Neural cell (in vitro differentiated cells): Measurements from ENCODE around the gene TMEM79. TPM values are rescaled to one million over a fixed set of nuclear protein-coding genes. Genes with fewer than 3 reads are reported as not detected.

ENCODE experiments used
- H2AFZ ChIP-seq: fragments of 200-600, 300-800 bp; sonication (generic), shearing (Covaris generic); 2 replicates; pipeline ENCODE4 v1.6.0; 2014; ENCODE audit warnings: low read depth, mild to moderate bottlenecking, antibody characterized with exemption, low read length, moderate library complexity
- H3F3A ChIP-seq: fragments of 200-600 bp; shearing (Covaris generic); 2 replicates; pipeline ENCODE4 v1.6.1; 2016; ENCODE audit warnings: mild to moderate bottlenecking, moderate library complexity, mixed read lengths, antibody characterized with exemption, low read length; ENCODE audit not compliant: insufficient read depth, poor library complexity, severe bottlenecking
- H3K27ac ChIP-seq: fragments of 200-600, 300-800 bp; sonication (generic), shearing (Covaris generic); 2 replicates; pipeline ENCODE4 v1.5.1; 2014; ENCODE audit warnings: mild to moderate bottlenecking, low read length, moderate library complexity
- H3K27me3 ChIP-seq: fragments of 300-800, 200-600 bp; sonication (generic), shearing (Covaris generic); 2 replicates; pipeline ENCODE4 v1.6.0; 2014; ENCODE audit warnings: mild to moderate bottlenecking, low read depth, low read length, moderate library complexity; ENCODE audit not compliant: insufficient read depth
- H3K36me3 ChIP-seq: fragments of 300-800, 200-600 bp; sonication (generic), shearing (Covaris generic); 2 replicates; pipeline ENCODE4 v1.5.1; 2014; ENCODE audit warnings: mild to moderate bottlenecking, antibody characterized with exemption, low read length, moderate library complexity; ENCODE audit not compliant: insufficient read depth
- H3K4me2 ChIP-seq: fragments of 300-800, 200-600 bp; sonication (generic), shearing (Covaris generic); 2 replicates; pipeline ENCODE4 v1.6.0; 2014; ENCODE audit warnings: mild to moderate bottlenecking, low read length
- H3K4me3 ChIP-seq: fragments of 300-800, 200-600 bp; sonication (generic), shearing (Covaris generic); 2 replicates; pipeline ENCODE4 v1.5.1; 2014; ENCODE audit warnings: mild to moderate bottlenecking, low read length, moderate library complexity
- H3K79me2 ChIP-seq: fragments of 200-600 bp; shearing (Covaris generic); replicated peaks from 2 replicates; pipeline ENCODE4 v1.6.0; 2014; ENCODE audit warnings: mild to moderate bottlenecking, low read length, moderate library complexity; ENCODE audit not compliant: insufficient read depth
- H3K9ac ChIP-seq: fragments of 300-800, 200-600 bp; sonication (generic), shearing (Covaris generic); 2 replicates; pipeline ENCODE4 v1.6.1; 2016; ENCODE audit warnings: mild to moderate bottlenecking, low read length, mixed read lengths
- H3K9me2 ChIP-seq: fragments of 200-600 bp; shearing (Covaris generic); 2 replicates; pipeline ENCODE4 v1.6.1; 2016; ENCODE audit warnings: mild to moderate bottlenecking, low read length, mixed read lengths; ENCODE audit not compliant: insufficient read depth
- H3K9me3 ChIP-seq: fragments of 200-600, 300-800 bp; sonication (generic), shearing (Covaris generic); 2 replicates; pipeline ENCODE4 v1.6.1; 2016; ENCODE audit warnings: mild to moderate bottlenecking, mixed run types, low read length, moderate library complexity, mixed read lengths
- H4K20me1 ChIP-seq: fragments of 200-600 bp; shearing (Covaris generic); 2 replicates; pipeline ENCODE4 v1.6.1; 2016; ENCODE audit warnings: mild to moderate bottlenecking, mixed run types; ENCODE audit not compliant: insufficient read depth
- EP300 ChIP-seq: fragments of 450-650 bp; conservative IDR thresholded peaks from 2 replicates; pipeline ENCODE4 v1.6.1; 2014; ENCODE audit warnings: antibody characterized with exemption, mild to moderate bottlenecking, moderate library complexity; ENCODE audit not compliant: poor library complexity, severe bottlenecking
- EZH2 ChIP-seq: fragments of 200-600, 300-800 bp; shearing (Covaris generic), sonication (generic); IDR thresholded peaks from 2 replicates; pipeline ENCODE4 v1.6.1; 2014; ENCODE audit warnings: antibody characterized with exemption, low read length, borderline replicate concordance, mild to moderate bottlenecking; ENCODE audit not compliant: insufficient read depth, poor library complexity, severe bottlenecking
- MXI1 ChIP-seq: fragments of 450-650 bp; conservative IDR thresholded peaks from 2 replicates; pipeline ENCODE4 v1.6.1; 2014; ENCODE audit warnings: antibody characterized with exemption, mild to moderate bottlenecking; ENCODE audit not compliant: poor library complexity, severe bottlenecking
- POLR2AphosphoS5 ChIP-seq: IDR thresholded peaks from 2 replicates; pipeline ENCODE4 v1.6.1; 2012
- RAD21 ChIP-seq: fragments of 450-650 bp; conservative IDR thresholded peaks from 2 replicates; pipeline ENCODE4 v1.6.1; 2014; ENCODE audit warnings: antibody characterized with exemption, mild to moderate bottlenecking, moderate library complexity
- SMC3 ChIP-seq: fragments of 450-650 bp; conservative IDR thresholded peaks from 2 replicates; pipeline ENCODE4 v1.6.1; 2014; ENCODE audit warnings: antibody characterized with exemption, mild to moderate bottlenecking, moderate library complexity; ENCODE audit not compliant: poor library complexity
- TAF1 ChIP-seq: IDR thresholded peaks from 2 replicates; pipeline ENCODE4 v1.6.1; 2012; ENCODE audit warnings: low read depth
- polyA plus RNA-seq: library from polyadenylated mRNA; depleted of rRNA; stranded (reverse); fragments of >200 nt; gene quantifications from 2 replicates; pipeline ENCODE4 v1.2.3, GENCODE V29; 2014
- TF ChIP-seq, protein P1 (sequence below): IDR thresholded peaks from 2 replicates; pipeline ENCODE4 v1.6.1; 2012; ENCODE audit warnings: borderline replicate concordance
- TF ChIP-seq, protein P2 (sequence below): fragments of 450-650 bp; IDR thresholded peaks from 2 replicates; pipeline ENCODE4 v1.5.1; 2014; ENCODE audit warnings: antibody characterized with exemption, mild to moderate bottlenecking, moderate library complexity; ENCODE audit not compliant: poor library complexity, severe bottlenecking

TMEM79 gene
- polyA plus RNA-seq, 1 donor from 2014 or later = 6.8 TPM

DNA sequence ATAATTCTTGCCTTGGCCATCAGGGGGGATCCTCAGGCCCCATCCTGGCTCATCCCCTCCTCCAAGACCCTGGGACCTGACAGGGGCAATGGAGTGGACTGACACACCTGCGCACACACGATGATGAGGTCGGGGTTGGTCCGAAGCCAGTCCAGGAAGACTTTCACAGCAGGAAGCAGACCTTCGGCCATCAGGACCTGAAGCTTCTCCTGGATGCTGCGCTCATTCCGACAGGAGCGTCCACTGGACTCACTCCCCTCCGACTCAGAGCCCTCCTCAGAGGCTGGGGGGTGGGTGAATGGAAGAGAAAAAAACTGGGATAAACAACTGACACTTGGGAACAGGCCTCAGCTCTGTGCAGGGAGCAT, 20.9 kb upstream of the TMEM79 start:
- Histone ChIP-seq H3K27ac (no peak overlapping the region), H3F3A (no peaks in the 10 kb centered on the region), H4K20me1 (no peaks in the 10 kb centered on the region), H3K4me2 (no peak overlapping the region), H3K9me3 (no peaks in the 10 kb centered on the region), H3K79me2 (no peaks in the 10 kb centered on the region), H2AFZ (no peak overlapping the region), H3K9ac (no peak overlapping the region), H3K36me3 (peaks cover 4% of the 10 kb centered on the region), H3K27me3 (no peaks in the 10 kb centered on the region), H3K4me3 (no peak overlapping the region), H3K9me2 (no peaks in the 10 kb centered on the region)
- no peak for TF ChIP-seq MXI1
- no peak for TF ChIP-seq EZH2
- TF ChIP-seq, protein P1, sequence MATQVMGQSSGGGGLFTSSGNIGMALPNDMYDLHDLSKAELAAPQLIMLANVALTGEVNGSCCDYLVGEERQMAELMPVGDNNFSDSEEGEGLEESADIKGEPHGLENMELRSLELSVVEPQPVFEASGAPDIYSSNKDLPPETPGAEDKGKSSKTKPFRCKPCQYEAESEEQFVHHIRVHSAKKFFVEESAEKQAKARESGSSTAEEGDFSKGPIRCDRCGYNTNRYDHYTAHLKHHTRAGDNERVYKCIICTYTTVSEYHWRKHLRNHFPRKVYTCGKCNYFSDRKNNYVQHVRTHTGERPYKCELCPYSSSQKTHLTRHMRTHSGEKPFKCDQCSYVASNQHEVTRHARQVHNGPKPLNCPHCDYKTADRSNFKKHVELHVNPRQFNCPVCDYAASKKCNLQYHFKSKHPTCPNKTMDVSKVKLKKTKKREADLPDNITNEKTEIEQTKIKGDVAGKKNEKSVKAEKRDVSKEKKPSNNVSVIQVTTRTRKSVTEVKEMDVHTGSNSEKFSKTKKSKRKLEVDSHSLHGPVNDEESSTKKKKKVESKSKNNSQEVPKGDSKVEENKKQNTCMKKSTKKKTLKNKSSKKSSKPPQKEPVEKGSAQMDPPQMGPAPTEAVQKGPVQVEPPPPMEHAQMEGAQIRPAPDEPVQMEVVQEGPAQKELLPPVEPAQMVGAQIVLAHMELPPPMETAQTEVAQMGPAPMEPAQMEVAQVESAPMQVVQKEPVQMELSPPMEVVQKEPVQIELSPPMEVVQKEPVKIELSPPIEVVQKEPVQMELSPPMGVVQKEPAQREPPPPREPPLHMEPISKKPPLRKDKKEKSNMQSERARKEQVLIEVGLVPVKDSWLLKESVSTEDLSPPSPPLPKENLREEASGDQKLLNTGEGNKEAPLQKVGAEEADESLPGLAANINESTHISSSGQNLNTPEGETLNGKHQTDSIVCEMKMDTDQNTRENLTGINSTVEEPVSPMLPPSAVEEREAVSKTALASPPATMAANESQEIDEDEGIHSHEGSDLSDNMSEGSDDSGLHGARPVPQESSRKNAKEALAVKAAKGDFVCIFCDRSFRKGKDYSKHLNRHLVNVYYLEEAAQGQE = no peak
- TF ChIP-seq TAF1 = no peak
- TF ChIP-seq SMC3 = no peak
- TF ChIP-seq EP300 = no peak
- no peak for TF ChIP-seq RAD21
- TF ChIP-seq POLR2AphosphoS5 = no peak
- TF ChIP-seq, protein P2, sequence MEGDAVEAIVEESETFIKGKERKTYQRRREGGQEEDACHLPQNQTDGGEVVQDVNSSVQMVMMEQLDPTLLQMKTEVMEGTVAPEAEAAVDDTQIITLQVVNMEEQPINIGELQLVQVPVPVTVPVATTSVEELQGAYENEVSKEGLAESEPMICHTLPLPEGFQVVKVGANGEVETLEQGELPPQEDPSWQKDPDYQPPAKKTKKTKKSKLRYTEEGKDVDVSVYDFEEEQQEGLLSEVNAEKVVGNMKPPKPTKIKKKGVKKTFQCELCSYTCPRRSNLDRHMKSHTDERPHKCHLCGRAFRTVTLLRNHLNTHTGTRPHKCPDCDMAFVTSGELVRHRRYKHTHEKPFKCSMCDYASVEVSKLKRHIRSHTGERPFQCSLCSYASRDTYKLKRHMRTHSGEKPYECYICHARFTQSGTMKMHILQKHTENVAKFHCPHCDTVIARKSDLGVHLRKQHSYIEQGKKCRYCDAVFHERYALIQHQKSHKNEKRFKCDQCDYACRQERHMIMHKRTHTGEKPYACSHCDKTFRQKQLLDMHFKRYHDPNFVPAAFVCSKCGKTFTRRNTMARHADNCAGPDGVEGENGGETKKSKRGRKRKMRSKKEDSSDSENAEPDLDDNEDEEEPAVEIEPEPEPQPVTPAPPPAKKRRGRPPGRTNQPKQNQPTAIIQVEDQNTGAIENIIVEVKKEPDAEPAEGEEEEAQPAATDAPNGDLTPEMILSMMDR = no peak

DNA sequence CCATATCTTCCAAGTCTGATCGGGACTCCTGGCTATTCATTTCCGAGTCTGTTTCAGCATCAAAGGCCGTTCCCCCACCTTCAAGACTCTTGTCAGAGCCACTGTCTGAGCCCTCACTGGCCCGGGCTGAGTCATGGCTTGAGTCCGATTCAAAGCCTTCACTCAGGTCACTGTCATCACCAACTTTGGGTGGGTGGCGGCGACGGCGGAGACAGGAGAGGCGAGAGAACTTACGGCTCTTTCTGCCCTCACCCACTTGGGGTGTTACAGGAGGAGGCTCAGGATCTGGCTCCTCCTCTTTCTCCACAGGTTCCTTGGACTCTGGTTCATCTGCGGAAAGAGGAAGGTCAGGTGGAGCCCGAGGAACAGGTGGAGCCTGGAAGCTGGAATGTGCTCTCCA, 18.1 kb upstream of the TMEM79 start:
- H4K20me1 ChIP-seq = no peaks in the 10 kb centered on the region
- no peak overlapping the region for H3K9ac ChIP-seq
- H3K36me3 ChIP-seq = peaks cover 4% of the 10 kb centered on the region
- H2AFZ ChIP-seq = no peak overlapping the region
- H3K27ac ChIP-seq = no peak overlapping the region
- no peaks in the 10 kb centered on the region for H3K9me3 ChIP-seq
- TF ChIP-seq, protein P1 = no peak
- no peak for TF ChIP-seq SMC3
- no peak for TF ChIP-seq TAF1
- no peak for TF ChIP-seq POLR2AphosphoS5
- TF ChIP-seq, protein P2 = no peak
- TF ChIP-seq RAD21 = no peak
- no peak for TF ChIP-seq EZH2
- no peak for TF ChIP-seq MXI1
- no peak for TF ChIP-seq EP300
- no peaks in the 10 kb centered on the region for H3K27me3 ChIP-seq
- no peak overlapping the region for H3K4me2 ChIP-seq
- H3K4me3 ChIP-seq = no peak overlapping the region
- H3K9me2 ChIP-seq = no peaks in the 10 kb centered on the region
- H3K79me2 ChIP-seq = no peaks in the 10 kb centered on the region
- H3F3A ChIP-seq = no peaks in the 10 kb centered on the region
